Stimulated activated CD4-positive, alpha-beta T cell treated with anti-CD3 and anti-CD28 coated beads, Interleukin-1b, Interleukin-23, amount 100 ng/mL, for 1 hour (primary cell): Measurements from ENCODE around the gene RPSA.
"Not testable (repeated sequence)": the region's sequence is repeated elsewhere in the genome, so short reads cannot be mapped to it uniquely, and the experiment has no call there.

ENCODE experiments used
- DNase-seq, 2 donors: peaks; one replicate each; pipeline ENCODE4 v3.0.0-alpha.2; 2020; ENCODE audit warnings: low read depth in 2 of 2

The RPSA gene

GRCh38 chr3:39388741-39389248, 17.7 kb upstream of the RPSA start:
- no peak for DNase-seq

- DNase-seq = no peak
These were observed 16.3 kb upstream of the RPSA start for GRCh38 chr3:39390181-39390580.

GRCh38 chr3:39396690-39397089, 9.8 kb upstream of the RPSA start:
- no peak for DNase-seq

GRCh38 chr3:39398700-39399099, 7.8 kb upstream of the RPSA start:
- no peak for DNase-seq

- DNase-seq = no peak
These were observed 4.5 kb upstream of the RPSA start for GRCh38 chr3:39401983-39402382.

- no peak for DNase-seq
These were observed 1.4 kb upstream of the RPSA start for GRCh38 chr3:39404943-39405686.

GRCh38 chr3:39405687-39406367, 693 bp upstream of the RPSA start:
- no peak for DNase-seq

- no peak for DNase-seq
These were observed 724 bp downstream of the RPSA start for GRCh38 chr3:39407259-39407629.

GRCh38 chr3:39407773-39408492, 1.4 kb downstream of the RPSA start:
- no peak for DNase-seq

GRCh38 chr3:39408493-39409372, 2.2 kb downstream of the RPSA start:
- no peak for DNase-seq

- no peak for DNase-seq
These were observed 3.1 kb downstream of the RPSA start for GRCh38 chr3:39409514-39410136.

GRCh38 chr3:39410893-39411292, 4.4 kb downstream of the RPSA start:
- no peak for DNase-seq

- no peak for DNase-seq
These were observed 6.2 kb downstream of the RPSA start for GRCh38 chr3:39412668-39413260.

GRCh38 chr3:39413691-39414420, 7.3 kb downstream of the RPSA start:
- DNase-seq = no peak

GRCh38 chr3:39414421-39414907, 7.9 kb downstream of the RPSA start:
- DNase-seq = no peak

GRCh38 chr3:39415302-39415701, 8.8 kb downstream of the RPSA start:
- not testable (repeated sequence) for DNase-seq

- DNase-seq = no peak
These were observed 9.5 kb downstream of the RPSA start for GRCh38 chr3:39415983-39416382.

GRCh38 chr3:39416998-39417397, 10.5 kb downstream of the RPSA start:
- not testable (repeated sequence) for DNase-seq

- DNase-seq = not testable (repeated sequence)
These were observed 12.2 kb downstream of the RPSA start for GRCh38 chr3:39418556-39419225.
